Activated gamma-delta T cell (primary cell): ENCODE measurements around the gene SHB.

ENCODE experiments used
- DNase-seq: peaks from one replicate; lab custom pipeline; 2025; lab: John Stamatoyannopoulos, UW

SHB gene

DNA sequence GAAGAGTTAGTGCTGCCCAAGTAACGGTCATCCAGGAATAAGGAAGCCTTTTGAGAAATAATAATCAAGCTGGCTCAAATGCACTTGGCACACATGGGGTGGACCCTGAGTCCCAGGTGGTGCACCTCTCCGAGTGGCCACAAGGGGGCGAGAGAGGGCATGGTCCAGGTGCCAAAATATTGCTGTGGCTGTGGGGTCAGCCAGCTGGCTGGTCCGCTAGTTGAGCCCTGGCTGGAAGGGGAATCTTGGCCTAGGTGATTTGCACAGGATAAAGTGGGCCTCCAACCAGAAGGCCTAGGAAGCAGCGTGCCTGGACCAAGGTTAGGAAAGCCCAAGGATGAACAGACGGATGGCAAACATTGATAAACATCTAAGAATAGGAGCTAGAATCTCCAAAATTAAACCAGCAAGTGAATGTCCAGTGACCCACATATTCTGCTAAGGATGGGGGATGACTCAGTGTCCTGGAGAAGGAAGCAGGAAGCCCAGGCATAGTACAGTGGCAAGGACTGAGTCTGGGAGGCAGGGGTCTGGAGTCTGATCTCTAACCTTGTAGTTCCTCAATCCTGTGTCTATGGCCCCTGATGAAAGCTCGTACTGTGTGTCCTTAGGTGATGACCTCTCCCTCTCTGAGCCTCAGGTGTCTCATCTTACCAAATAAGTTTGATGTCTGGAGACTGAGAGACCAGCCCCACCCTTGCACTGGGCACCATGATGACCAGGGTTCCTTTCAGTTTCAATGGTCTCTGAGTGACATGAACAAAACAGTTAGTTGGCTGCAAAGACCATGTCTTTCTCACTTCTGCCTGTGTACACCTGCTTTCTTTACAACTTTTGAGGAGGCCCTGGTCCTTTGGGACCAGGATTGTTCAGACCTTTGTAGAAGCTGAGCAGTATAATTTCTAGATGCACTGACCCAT, 19.2 kb upstream of the SHB start:
- DNase-seq = no peak

DNA sequence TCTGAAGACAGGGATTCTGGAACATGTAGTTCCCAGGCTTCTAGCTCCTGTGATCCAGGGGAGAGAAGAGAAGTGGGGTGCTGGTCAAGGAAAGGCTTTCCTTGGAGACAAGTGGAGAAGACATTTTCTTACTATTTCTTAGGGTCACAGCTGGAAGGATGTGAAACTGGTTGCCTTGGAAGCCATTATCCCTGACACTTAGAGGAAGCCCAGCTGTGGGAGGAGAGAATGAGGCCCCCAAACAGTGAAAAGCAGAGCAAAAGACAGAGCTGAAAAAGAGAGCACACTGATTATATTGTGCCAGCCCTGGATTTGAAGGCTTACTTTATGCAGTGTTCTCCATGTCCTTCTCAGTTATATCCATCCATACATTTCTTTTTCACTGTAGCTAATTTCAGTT, 17.5 kb upstream of the SHB start:
- no peak for DNase-seq

DNA sequence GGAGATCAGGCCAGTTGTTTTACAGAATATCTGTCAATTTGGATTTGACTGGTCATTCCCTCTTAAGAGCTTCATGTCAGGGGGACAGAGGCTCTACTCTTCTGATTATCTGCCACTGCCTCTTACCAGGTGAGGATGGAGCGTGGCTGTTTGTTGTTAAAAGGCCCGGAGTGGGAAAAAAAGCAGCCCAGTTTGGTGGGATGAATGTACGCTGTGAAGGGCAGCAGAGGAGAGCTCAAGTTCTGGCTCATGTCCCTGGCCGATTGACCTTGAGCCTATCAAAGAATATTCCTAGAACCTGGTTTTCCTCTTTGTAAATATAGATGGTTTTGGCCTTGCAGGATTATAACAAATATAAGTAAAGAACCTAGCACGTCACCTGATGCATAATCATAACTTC, 16.3 kb upstream of the SHB start:
- no peak for DNase-seq

DNA sequence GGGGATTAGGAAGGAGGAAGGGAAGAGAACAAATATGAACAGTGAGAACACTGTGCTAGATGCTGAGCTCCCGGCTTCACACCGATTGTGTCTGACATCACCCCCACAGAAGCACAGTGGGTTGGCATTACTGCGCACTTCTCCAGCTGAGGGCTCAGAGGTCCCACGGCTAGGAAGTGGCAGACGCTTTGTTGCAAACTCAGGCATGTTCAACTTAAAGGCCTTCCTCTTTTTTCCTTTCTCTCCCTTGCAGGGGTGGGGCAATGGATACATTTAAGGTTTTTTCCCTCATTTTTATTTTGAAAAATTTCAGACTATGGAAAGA, 15.5 kb upstream of the SHB start:
- DNase-seq = no peak

DNA sequence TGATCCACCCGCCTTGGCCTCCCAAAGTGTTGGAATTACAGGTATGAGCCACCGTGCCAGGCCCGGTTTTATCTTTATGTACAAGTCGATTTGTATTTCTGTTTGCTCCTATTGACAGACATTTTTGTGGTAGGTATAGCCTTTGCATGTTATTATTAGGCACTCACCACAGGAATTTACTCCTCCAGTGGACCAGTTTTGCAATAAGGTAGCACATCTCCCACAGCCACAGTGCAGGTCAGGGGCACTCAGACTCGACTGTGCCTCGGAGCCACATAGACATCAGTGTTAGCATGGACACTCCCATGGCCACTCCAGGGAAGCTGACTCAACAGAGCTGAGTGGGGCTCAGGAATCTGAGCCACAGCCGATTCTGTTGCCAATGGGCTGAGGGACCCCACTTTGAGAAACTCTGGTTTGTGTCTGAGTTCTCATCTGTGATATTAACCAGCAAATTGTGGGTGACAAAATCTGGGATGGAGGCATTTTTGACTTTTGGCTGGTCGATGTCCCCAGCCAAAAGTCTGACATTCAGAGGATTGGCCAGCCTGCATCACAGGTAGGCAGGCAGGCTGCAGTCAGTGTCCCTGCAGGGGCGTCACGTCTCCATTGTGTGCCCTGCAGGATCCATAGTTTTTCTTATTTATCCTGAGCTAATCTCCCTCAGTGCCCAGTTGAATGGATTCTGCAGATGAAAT, 15.0 kb upstream of the SHB start:
- no peak for DNase-seq

DNA sequence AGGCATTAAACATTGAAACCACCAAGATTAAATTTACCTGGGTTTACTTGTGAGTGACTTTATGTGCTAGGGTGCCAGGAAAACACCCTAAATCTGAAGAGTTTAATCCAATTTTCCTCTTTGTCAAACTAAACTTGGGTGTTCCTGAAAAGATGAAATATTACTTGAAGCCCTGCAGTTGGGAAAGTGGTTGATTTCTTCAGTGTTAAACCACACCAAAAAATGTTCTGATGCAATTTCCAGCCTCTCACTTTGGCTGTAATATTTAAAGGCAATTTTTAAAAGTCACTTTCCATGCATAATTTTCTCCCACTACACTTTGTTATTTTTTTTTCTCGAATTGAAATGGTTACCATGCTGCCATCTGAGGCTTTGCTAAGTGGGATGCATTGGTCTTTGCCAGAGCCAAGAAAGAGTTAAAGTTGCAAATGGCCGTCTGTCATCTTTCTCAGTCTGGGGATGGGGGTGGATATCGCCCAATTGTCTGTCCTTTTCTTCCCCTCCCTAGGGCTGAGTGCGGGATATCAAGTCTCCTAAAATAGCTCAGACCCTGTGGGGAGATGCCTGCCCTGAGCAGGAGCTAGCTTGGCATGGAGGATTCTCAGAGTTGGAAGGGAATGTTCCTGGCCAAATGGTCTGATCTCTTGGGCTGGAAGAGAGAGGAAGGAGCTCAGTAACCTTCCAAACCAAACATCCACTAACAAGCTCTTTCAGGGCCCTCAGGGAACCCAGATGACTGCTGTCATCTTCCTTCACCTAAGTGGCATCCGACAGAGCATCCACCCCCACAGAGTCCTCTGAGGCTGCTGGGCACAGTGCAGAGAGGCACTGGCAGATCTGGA, 13.6 kb upstream of the SHB start:
- no peak for DNase-seq

DNA sequence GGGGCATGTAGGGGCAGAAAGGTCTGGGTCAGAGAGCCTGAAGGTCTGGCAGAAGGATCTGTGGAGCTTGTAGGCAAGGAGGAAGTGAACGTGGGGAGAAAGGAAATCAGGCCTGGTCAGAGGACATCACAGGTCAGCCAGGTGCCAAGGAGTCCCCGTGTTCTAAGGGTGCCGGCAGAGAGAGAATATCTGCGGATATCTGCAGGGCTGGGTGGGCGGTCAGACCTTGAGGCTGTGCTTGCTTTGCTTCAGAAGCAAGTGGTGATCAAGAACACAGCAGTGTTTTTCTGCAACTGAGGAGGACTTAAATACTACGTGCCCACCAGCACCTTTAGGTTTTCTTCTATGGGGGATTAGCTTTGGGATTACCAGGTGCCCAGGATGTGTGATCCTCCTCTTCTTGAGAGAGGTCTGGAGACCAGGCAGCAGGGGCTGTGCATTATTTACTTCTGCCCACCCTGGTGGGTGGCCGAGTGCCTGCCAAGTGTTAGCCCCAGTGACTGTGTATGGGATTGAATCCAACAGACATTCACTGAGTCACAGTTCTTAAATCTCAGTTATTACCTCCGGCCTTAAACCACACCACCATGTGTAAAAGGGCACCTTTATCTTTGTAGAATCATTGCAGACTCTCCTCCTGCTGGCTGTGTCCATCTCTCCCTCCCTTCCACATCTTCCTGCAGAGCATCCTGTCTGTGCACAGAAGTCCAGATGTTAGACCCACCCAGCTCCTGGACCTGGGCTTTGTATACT, 12.5 kb upstream of the SHB start:
- DNase-seq = no peak

DNA sequence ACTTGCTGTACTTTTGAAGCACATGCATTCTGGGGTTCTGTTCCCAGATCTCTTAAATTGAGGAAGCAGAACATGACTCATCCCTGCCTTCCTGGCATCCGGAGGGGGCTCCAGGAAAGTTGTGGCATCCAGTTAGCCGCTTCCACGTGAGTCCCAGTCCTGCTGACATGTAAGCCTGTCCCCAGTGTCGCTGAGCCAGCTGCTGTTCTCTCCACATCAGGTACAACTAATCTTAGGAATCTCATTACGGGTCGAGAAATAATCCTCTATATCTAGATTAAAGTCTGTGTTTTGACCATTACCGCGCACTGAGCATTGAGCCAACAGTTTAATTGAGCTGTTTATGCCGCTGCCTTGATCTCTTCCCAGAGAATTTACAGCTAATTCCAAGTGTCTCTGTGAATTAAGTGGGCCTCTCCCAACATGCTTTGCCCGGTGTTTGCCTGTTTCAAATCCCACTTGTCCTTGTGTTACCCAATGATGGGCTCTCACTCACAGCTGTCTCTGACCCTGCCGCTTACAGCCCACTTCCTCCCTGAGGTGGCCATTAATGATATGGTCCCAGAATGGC, 10.5 kb upstream of the SHB start:
- no peak for DNase-seq

DNA sequence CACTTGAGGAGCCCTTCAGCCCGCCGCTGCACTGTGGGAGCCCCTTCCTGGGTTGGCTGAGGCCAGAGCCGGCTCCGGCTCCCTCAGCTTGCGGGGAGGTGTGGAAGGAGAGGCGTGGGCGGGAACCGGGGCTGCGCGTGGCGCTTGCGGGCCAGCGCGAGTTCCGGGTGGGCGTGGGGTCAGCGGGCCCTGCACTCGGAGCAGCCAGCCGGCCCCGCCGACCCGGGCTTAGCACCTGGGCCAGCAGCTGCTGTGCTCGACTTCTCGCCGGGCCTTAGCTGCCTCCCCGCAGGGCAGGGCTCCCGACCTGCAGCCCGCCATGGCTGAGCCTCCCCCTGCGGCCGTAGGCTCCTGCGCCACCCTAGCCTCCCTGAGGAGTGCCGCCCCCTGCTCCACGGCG, 6.2 kb upstream of the SHB start:
- no peak for DNase-seq

DNA sequence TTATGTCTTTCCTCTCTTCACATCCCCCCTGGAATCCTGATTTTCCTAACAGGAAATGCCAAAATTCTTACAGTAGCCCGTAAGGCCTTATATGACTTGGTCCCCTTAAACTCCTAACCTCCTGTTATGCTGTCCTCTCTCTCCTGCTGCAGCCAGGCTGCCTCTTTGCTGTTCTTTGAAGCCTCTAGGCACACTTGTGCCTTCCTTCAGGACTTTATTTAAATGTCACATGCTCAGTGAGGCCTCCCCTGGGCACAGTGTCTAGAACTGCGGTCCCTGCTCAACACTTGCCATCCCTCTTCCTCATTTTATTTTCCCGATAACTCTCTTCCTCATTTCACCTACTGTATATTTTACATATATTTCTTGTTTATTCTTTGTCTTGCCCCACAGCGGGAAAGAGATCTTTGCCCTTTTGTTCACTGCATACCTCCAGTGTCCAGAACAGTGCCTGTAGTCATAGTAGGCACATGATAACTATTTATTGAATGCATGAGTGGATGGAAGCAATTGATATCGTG, 5.5 kb upstream of the SHB start:
- DNase-seq = no peak

DNA sequence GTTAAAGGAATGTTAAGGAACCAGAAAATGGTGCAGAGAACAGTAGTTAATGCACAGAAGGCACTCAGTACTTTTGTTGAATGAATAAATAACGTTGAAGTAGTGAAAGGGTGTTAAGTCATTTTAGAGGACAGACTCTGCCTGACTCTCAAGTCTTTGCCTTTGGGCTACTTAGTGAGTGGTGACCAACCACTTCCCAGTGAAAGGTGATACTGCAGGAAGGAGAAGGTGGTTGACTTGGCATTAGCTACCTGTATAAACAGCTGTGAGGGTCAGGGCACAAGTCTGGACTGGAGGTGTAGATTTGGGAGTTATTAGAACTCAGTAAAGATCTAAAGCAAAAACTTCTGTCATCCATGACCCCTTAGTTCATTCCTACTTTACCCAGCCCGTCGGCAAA, 4.9 kb upstream of the SHB start:
- DNase-seq = no peak

DNA sequence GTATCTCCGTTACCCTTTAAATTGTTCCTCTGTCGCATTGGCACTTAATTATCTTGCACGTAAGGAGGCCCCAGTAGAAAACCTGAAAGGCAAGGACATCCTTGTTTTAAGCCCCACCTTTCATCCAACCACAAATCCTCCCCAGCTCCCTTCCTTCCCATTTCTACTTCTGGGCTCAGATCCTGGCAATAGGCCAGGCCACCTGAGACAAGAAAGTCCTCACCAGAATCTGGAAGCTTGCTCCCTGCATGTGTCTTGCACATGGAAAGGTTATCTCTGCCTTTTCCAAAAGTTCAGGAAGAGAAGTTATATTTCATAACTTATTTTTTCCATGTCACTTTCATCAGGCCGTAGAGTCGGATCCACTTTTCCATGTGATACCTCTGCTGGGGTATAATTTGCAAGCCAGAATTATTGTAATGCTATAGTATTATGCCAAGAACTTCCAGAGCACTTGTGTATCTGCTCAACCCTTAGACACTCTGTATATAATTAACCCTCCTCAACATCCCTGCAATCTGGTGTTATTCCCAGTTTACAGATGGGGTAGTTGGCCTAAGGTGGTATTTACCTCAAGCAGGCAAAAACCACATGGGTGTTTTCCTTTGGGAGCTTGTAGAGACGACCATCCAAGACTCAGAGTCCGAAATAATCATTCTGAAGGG, 2.6 kb upstream of the SHB start:
- no peak for DNase-seq

DNA sequence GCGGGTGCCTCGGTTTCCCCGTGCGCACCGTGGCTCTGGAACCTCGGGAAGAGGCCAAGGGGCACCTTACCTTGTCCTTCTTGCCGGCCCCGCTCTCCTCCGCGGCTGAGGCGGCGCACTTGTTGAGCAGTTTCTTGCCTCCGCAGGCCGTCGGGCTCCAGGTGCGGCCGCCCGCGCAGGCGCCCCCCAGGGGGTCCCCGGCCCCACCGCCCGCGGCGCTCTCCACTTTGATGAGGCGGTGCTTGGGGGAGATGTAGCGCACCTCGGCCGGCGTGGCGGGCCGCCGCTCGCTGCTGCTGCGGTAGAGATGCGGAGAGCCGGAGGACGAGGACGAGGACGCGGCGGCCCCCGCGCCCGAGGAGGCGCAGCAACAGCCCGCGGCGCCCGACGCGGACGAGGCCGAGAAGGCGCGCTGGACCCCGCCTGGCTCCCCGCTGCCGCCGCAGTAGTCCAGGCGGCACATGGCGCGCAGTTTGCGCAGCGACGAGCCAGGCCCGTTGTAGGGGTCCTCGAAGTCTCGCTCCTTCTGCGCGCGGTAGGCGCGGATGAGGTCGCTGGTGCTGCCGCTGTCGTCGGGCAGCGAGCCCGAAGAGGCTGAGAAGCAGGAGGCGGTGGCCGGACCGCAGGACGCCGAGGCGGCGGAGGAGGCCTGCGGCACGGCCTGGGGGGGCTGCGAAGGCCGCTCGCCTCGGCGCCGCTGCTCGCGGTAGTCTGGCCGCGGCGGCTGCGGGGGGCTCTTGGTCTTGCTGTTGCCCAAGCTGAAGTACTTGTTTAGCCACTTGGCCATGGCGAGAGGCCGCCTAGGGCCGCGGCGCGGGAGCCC, 957 bp downstream of the SHB start:
- no peak for DNase-seq

DNA sequence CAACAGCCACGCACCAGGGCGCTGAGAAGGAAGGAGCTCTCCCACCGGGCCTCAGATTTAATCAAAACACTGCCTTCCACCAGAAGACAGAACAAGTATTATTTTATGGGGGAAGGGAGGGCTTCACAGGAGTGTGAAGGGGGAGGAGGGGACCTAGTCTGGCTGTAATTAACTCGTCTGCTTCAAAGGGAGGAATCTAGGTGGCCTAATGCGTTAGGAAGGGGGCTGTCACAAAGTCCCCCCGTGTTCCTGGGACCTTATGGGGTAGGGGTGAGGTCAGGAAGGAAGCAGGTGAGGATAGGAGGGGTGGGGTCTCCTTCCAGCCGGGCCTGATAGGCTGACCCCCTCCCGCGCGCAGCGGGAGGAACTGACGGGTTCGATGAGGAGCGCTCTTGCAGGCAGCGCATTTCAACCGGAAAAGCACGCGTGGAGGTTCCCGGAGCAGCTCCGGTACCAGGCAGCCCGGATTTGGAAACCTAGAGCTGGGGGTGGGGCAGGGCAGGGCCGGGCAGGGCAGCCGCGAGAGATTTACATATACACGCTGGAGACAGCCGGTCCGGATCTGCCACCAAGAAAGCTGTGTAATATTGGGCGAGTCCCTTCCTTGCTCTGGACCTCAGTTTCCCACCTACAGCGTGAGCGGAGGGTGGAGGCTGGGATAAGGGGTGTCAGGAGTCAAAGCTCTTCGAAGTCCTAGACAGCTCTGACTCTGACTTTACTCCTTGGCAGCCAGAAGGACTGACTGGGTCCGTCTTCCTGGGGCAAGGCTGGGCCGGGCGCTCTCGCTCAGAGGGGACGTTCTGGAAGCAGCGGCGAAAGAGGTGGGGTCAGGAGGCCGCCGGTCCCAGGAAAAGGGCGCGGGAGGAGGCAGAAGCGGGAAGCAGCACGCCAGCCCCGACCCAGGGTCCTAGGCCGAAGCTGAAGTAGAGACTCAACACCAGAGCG, 1.8 kb downstream of the SHB start:
- DNase-seq = no peak

DNA sequence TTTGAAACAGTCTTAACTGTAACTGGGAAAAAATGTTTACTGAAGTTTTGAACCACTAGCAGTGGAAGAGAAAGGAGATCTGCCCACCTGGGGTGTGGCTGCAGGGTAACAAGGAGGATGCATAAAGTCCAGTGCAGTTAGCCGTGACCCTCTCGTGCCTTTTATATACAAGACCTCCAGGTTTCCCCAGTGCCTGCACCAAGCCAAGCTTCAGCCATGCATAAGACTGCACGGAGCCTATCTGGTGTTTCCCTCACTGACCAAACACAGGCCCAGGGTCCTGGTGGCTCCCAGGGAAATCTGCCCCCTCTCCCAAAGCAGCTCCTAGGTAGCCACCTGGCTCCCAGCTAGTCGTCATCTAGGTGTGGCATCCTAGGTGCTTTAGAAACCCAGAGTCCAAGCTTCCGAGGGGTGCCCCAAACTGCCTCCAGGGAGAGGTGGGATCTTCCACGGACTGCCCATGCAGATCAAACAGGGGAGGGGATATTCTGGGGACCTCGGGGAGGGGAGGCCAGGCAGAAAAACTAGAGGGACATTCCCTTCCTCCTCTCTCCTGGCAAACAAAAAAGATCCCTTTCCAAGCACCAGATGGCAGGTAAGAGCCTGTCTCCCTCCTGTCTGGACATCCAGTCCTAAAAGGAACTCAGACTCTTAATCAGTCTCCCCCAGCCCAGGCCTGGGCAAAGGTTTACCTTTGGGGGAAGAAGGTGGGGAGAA, 2.7 kb downstream of the SHB start:
- DNase-seq = no peak

DNA sequence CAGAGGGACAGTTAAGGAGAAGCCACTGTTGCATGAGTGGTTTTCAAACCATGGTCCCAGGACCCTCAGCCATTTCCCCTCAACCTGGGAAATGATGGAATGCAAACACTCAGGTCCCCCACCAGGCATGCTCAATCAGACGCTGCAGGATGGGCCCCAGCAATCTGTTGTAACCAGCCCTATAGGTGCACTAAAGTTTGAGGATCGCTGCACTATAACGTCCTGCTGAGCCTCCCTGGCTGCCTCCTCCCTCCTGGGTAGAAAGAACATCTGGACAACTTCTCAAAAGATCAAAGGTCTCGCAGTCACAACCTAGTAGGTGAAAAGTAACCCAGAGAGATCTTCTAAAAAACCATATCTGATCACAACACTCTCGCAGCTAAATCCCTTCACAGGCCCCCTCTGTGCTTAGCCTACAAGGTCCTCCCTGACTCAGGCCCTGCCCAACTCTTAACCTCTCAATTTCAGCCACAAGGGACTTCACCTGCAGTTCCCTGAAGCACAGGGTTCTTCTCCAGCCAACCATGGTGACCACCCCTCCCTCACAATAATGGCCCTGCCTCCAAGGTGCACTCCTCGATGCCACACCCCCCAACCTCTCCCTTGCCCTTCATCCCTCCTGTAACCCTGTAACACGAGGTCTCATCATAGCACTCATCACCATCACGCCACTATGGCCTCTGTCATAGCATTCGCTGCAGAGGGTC, 3.5 kb downstream of the SHB start:
- DNase-seq = no peak

DNA sequence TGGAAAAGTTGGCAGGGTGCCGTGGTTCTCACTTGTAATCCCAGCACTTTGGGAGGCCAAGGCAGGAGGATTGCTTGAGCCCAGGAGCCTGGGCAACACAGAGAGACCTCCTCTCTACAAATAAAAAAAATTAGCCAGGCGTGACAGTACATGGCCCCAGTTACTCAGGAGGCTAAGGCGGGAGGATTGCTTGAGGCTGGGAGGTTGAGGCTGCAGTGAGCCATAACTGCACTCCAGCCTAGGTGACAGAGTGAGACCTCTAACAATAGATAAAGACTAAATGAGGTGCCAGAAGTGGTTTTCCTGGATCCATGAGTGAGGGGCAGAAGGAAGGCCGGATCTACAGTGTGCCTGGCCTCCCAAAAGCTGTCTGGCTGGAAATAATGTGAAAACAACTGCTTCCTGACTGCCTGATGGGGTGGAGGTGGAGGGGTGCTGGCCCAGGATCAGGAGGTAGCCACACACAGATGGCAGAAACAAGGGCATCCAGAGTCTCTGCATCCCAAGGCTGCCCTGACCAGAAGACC, 4.1 kb downstream of the SHB start:
- no peak for DNase-seq
